Measurements from ENCODE around the gene GALNS. TPM values are rescaled to one million over a fixed set of nuclear protein-coding genes. Genes with fewer than 3 reads are reported as not detected.

GALNS gene
- total and polyA plus RNA-seq, 2 of the 13 experiments (the other 11 are each of a cell fraction or from before 2014, with no cell fraction given), result 9.2 to 9.8 TPM

- TF ChIP-seq FOSL1 (CRISPR knock-in tag; IDR thresholded peaks at IDR 0.05; ENCODE audit: borderline replicate concordance) (no peak), REST (IDR thresholded peaks at IDR 0.05; ENCODE audit: borderline replicate concordance in 1 of 2, low read depth in 1 of 2, low read length in 2 of 2) (no peak), MAFG (CRISPR knock-in tag; IDR thresholded peaks at IDR 0.05) (no peak), ZNF720 (CRISPR knock-in tag; IDR thresholded peaks at IDR 0.05) (no peak), ETV6 (CRISPR knock-in tag; conservative IDR thresholded peaks at IDR 0.05) (no peak), BORCS8-MEF2B (CRISPR knock-in tag; IDR thresholded peaks at IDR 0.05) (peak; percentile 0; the same call in 1 of the 2 replicates), TAF1 (CRISPR knock-in tag; IDR thresholded peaks at IDR 0.05) (0 out of 2 replicates have a peak, but pooled peaks have one; percentile 2), SUZ12 (IDR thresholded peaks at IDR 0.05; ENCODE audit: low read depth, low read length) (no peak), MYPOP (CRISPR knock-in tag; IDR thresholded peaks at IDR 0.05) (0 out of 2 replicates have a peak, but pooled peaks have one; percentile 1), EEA1 (CRISPR knock-in tag; IDR thresholded peaks at IDR 0.05; ENCODE audit: borderline replicate concordance) (no peak), ZNF142 (CRISPR knock-in tag; IDR thresholded peaks at IDR 0.05) (no peak), CTCF (CRISPR knock-in tag; IDR thresholded peaks at IDR 0.05) (no peak), POGZ (CRISPR knock-in tag; IDR thresholded peaks at IDR 0.05) (no peak), ZNF800 (CRISPR knock-in tag; IDR thresholded peaks at IDR 0.05) (no peak), SIN3A (IDR thresholded peaks at IDR 0.05; ENCODE audit: borderline replicate concordance, low read depth, low read length) (no peak), CHD4 (IDR thresholded peaks at IDR 0.05; ENCODE audit: borderline replicate concordance, low read length) (no peak)
Measured at GRCh38 chr16:88804173-88804551, 52.6 kb downstream of the GALNS start (continued).
